NCI-H2107 treated with DMSO at 0.1 percent for 48 hours (cell line): Measurements from ENCODE around the gene COMT.

Experiments
- DNase-seq: peaks from one replicate; lab custom pipeline; 2025; ENCODE audit not compliant: unreplicated experiment; lab: John Stamatoyannopoulos, UW

The COMT gene

DNA sequence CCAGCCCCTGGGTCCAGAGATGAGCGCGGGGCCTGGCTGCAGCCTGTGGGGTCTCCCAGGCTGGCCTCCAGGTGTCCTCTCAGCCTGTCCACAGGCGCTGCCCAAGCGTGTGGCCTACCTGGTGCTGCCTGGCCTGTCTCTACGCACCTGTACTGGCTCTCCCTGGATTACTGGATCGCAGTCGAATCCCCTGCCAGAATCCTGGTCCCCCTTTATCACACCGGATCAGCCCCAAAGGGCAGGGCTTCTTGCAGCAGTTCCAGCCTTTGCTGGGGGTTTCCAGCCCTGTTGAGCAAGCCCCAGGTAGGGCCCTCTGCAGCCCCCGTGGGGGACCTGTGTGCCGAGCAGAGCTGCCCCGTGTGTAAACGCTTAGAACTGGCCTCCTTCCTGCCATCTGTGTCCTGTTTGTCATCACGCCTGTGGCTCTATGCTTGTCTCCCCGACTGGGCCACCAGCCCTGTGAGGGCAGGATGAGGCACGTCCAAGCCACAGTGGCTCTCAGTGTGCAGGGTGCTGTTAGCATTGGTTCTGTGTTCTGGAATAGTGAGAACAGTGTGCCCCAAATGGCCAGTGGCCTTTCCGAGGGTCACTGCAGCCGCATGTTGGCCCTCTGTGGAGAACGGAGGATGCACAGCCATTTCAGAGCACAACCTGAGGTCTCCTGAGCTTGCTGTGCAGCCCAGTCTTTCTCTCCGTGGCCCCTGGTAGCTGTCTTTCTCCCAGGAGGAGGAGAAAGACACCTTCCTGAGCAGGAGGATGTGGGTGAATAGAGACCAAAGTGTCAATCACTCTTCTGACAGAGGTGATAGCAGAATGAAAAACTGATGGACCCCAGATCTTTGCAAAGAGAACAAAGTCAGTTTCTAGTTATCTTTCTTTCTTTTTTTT is 13.9 kb downstream of the COMT start:
- no peak for DNase-seq

DNA sequence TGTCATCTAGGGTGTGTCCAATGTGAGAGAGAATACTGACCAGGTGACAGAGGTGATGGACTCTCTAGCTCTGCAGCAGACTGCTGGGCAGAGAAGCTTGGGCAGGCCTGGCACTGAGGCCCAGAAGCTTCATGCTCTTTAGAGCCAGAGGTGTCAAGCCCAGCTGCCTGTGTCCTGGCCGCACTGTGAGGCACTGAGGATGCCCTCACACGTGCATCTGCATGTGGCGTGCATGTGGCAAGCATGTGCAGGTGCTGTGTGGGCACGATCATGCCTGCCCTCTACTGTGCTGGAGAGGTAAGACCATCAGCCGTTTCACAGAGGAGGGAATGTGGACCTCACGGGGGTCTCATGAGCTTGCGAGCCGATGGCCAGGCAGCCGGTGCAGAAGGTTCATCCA is 15.9 kb downstream of the COMT start:
- no peak for DNase-seq

DNA sequence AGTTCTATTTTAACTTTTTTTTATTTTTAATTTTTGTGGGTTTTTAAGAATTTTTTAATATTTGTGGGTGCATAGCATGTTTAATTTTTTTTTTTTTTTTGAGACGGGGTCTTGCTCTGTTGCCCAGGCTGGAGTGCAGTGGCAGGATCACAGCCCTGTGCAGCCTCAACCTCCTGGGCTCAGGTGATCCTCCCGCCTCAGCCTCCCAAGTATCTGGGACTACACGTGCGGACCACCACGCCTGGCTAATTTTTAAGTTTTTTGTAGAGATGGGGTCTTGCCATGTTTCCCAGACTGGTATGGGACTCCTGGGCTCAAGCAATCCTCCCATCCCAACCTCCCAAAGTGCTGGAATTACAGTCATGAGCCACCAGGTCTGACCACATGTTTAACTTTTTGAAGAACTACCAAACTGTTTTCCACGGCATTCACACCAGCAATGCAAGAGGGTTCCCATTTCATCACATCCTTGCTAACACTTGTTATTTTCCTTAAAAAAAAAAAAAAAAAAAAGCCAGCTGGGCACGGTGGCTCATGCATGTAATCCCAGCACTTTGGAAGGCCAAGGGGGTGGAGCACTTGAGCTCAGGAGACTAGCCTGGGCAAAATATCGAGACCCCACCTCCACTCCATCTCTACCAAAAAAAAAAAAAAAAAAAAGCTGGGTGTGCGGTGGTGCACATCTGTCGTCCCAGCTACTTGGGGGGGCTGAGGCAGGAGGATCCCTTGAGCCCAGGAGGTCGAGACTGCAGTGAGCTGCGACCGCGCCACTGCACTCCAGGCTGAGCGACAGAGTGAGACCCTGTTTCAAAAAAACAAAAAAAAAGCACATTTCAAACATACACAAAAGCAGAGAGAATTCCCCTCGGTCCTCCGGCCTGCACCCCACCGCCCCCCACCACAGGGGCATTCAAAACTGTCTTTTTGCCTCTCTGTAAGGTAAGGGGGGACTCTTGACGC is 16.8 kb downstream of the COMT start:
- DNase-seq: no peak

DNA sequence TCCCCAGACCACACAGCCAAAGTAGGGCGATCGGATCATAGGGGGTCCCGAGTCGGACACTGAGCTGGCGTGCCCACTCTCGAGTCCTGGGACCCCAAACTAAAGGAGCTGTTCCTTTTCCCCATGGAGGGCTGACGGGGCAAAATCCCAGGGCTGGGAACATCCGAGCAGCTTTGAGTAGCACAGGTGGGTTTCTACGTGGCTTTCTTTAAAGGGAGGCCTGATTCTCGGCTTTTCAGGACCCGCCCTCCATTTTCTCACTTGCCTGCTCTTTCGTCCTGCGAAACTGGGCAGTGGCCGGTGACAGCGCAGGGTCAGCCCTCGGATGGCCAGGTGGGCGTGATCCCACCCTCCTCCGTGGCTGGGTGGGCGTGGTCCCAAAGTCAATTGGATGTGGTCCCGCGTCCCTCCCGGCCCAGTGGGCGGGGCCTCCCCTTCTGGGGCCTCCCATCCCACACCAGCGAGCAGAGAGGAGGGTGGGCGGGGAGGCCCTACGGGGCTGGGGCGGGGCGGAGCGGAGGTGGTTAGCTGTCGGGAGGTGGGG is 17.5 kb downstream of the COMT start:
- no peak for DNase-seq

DNA sequence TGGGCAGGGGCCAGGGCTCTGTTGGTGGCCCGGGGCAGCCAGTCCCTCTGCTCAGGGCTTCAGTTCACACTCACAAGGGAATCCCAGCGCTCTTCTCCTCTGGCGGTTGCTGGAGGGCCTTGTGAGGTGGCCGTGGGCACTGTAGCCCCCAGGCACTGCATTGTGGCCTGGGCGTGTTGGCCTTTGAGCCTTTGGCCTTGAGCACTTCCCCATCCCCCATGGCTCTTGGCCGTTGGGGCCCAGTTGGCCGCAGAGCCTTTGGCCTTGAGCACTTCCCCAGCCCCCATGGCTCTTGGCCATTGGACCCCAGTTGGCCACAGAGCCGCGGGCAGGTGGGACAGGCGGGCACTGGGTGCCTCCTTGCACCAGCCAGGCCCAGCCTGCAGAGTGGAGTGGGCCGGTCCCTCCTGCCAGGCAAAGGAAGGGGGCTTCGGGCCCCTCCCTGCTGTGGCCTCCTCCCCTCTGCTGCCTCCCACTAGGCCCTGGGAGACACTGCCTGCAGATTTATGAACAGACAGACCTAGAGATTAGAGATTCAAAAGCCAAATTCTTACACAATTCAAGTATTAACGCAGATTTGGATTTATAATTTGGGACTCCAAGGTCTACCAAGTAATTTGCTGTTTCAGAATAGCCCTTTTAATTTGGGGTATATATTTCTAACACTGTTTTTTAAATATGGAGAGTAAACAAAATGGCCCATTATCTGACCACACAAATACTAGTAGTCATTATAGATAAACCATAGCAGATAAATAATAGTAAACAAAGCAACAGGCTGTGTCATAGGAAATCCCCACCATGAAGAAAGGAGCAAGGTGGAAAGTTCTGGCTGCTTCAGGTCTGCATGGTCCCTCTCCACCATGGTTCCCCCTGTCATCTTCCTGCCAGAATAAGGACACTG is 18.3 kb downstream of the COMT start:
- DNase-seq: no peak

DNA sequence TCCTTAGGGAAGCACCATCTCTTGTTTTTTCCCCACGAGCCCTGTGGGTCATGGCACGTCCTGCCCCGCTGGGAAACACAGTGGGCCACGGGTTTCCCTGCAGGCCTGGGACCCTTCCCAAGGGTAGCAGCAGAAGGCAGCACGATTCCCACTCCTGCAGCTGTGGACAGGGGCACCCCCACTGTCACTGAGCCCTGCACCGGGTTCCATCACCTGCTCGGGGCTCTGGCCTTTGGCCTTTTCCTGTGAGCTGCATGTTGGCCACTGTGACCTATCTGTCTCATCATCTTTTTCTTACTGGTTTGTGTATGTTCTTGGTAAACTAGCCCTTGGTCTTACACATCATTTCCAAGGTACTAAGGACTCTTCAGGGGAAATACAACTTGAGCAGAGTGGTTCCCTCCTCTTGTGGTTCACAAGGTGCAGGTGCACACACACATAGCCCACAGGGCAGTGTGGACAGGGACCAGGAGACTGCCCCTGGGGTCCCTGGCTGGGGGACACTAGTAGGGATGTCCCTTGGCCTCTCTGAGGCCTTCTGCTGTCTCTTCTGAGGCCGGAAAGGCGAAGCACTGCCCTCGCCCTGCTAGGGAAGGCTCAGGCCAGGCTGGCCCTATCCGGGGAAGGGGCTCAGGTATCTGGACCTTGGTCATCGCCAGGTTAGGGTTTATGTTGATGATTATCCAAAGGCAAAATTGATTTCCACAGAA is 19.1 kb downstream of the COMT start:
- no peak for DNase-seq

DNA sequence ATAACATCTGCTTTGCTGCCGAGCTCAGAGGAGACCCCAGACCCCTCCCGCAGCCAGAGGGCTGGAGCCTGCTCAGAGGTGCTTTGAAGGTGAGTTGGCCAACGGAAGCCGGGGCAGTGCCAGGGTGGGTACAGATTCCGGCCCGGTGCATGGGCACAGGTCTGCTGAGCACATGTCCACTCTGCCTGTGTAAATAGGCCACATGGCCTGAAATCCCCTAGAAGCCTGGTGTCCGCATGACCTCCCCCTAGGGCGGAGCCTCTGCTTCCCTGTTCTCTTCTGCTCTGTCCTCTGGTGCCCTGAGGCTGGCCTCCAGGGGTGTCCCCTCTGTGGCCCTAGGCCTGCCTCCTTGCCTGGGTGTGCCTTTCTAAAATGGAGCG is 19.6 kb downstream of the COMT start:
- no peak for DNase-seq

DNA sequence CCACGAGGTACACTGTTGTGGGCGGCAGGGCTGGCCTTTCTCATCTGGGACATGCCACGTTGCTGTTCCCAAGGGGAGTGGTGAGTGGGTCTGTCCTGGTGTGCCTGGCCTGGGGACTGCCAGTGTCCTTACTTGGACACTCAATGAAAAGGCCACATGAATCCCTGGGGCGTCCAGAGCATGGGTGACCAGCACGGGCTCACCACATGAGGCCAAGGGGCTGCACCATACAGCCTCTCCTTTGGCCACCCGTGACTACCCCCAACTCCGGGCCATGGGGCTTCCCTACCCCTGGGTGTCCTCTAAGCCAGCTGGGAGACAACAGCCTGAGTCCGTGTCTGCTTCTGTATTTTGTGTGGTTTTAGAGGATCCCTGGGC is 20.3 kb downstream of the COMT start:
- no peak for DNase-seq

DNA sequence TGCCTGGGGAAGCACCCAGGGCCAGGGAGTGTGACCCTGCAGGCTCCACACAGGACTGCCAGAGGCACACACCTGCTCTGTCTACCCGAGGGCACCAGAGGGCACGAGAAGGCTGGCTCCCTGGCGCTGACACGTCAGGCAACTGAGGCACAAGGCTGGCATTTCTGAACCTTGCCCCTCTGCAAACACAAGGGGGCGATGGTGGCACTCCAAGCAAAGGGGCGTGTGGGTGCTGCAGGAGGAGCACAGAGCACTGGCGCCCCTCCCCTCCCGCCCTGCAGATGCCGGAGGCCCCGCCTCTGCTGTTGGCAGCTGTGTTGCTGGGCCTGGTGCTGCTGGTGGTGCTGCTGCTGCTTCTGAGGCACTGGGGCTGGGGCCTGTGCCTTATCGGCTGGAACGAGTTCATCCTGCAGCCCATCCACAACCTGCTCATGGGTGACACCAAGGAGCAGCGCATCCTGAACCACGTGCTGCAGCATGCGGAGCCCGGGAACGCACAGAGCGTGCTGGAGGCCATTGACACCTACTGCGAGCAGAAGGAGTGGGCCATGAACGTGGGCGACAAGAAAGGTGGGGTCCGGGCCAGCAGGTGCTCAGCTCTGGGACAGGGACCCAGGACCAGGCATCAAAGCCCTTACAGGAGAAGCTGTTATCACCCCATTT is 20.8 kb downstream of the COMT start:
- no peak for DNase-seq

DNA sequence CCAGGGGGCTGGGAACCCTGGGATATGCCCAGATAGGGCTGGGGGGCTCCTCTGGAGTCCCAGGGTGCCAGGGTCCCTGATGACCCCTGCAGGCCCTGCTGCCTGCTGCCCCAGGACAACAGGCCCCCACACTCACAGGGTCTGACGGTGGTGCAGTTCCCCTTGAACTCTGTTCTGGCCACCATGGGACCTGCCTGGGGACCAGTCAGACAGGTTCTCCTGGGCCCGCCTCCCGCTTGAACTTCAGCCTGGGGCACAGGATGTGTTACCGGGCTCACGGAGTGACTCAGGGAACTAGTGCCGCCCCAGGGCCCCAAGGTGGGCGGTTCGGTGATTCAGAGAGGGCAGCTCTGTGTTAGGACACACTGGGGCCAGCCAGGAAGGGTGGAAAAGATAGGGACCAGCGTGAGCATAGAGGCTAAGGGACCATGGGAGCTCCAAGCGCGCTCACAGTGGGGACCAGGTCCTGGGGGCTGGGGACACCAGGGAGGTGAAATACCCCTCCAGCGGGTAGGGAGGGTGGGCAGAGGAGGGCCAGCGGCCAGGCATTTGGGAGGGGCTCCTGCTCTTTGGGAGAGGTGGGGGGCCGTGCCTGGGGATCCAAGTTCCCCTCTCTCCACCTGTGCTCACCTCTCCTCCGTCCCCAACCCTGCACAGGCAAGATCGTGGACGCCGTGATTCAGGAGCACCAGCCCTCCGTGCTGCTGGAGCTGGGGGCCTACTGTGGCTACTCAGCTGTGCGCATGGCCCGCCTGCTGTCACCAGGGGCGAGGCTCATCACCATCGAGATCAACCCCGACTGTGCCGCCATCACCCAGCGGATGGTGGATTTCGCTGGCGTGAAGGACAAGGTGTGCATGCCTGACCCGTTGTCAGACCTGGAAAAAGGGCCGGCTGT is 21.6 kb downstream of the COMT start:
- DNase-seq: no peak

DNA sequence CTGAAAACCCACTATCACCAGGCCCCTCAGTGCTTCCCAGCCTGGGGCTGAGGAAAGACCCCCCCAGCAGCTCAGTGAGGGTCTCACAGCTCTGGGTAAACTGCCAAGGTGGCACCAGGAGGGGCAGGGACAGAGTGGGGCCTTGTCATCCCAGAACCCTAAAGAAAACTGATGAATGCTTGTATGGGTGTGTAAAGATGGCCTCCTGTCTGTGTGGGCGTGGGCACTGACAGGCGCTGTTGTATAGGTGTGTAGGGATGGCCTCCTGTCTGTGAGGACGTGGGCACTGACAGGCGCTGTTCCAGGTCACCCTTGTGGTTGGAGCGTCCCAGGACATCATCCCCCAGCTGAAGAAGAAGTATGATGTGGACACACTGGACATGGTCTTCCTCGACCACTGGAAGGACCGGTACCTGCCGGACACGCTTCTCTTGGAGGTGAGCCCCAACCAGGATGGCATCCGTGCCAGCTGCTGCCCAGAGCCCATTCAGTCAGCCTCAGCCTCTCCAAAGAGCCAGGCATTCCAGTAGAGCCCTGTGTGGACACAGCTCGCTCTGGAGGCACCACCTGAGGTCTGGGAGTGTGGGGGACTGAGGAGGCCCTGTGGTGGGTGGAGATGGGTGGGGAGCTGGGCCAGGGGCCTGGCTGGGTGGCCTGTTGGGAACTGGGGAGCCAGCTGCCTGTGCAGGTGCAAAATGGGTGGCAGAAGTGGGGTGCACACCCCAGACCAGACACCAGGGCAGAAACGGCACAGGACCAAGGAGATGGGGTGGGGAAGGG is 22.5 kb downstream of the COMT start:
- no peak for DNase-seq

DNA sequence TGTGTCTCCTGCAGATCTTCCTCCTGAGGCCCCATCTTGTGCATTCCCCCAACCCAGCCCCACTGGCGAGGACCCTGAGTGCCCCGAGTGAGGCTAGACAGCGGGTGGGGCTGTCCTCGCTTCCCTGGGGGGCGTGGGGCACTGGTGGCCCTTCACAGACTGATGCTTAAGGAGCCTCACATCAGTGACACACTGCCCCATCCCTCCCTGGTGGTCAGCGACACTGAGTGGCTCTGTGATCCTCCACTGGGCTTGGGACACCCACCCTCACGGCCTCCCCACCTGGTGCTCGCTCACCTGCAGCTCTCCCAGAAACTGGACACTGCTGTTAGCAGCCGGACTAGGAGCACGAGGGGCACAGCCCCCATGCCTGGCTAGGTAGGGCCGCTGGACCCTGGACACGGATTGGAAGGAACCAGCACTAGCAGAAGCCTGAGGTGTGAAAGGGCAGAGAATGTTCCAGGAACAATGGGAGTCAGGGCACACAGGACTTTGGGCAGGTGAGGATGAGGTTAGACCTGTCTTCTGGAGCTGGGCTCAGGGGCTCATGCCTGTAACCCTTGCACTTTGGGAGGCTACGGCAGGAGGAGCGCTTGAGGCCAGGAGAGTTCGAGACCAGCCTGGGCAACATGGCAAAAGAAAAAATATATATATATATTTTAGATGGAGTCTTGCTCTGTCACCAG is 23.3 kb downstream of the COMT start:
- no peak for DNase-seq

DNA sequence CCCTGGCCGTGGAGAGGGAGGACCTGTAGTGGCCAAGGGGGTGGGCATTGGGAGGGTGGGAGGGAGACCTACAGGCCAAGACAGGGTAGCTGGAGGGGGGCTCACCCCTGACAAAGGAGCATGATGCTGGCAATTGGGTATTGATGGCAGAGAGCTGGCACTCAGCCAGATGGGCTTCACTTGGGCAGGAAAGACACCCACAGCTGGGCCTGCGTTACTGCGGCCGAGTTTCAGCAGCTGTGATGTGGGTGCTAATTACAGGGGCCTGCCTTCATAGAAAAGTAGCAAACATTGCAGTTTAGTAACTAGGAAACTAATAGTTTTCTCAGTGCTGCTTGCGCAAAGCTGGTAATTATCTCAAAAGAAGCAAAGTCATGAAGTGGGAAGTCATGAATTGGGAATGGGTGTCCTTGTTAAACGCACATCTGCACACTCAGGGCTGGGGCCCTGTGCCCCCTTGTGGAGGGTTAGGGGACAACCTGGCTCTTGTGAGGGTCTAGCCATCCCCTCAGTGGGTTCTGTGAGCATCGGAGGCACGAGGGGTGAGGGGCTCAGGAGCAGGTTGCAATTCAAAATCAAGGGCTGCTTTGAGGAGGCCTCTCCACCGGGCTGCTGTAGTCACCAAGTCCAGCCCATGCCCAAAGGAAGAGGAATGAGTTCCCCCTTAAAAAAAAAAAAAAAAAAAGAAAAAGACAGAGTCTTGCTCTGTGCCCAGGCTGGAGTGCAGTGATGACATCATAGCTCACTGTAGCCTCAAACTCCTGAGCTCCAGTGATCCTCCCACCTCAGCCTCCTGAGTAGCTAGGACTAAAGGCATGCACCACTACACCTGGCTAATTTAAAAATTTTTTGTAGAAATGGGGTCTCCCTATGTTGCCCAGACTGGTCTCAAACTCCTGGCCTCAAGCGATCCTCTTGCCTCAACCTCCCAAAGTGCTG is 24.5 kb downstream of the COMT start:
- no peak for DNase-seq

DNA sequence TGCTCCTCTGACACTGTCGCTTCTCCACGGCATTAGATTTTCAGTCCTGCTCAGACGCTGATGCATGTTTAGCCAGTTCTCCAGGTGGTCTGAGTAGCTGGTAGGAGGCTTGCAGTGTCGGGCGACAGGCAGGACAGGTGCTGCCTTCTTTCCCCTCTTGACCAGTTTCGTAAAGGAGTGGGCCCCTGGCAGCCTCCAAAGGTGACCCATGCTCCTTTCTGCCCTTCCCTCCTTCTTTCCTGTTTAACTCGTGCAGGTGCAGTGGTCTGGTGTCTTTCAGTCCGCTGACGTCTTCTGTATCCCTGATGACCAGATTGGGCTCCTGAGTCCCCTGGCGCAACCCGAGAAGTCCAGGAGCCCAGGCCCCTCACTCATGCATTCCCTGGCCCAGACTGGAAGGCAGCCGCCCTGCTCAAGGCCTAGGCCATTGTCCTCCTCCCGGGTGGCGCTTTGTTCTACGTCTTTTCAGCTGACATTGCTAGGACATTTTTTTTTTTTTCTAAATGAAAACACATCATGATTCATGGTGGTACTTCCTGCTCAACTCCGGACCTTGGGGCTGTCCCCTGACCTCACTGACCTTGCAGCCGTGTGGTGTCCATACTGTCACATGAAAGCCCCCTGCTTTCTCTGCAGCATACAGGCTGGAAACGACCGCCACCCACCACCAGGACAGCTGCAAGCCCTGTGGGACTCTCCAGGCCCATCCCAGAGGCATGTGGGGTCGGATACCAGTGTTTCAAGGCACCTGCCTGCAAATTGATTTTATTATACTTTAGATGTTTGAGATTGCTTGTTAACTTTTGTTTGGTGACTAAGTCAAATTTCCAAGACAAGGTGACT is 25.6 kb downstream of the COMT start:
- DNase-seq: no peak

DNA sequence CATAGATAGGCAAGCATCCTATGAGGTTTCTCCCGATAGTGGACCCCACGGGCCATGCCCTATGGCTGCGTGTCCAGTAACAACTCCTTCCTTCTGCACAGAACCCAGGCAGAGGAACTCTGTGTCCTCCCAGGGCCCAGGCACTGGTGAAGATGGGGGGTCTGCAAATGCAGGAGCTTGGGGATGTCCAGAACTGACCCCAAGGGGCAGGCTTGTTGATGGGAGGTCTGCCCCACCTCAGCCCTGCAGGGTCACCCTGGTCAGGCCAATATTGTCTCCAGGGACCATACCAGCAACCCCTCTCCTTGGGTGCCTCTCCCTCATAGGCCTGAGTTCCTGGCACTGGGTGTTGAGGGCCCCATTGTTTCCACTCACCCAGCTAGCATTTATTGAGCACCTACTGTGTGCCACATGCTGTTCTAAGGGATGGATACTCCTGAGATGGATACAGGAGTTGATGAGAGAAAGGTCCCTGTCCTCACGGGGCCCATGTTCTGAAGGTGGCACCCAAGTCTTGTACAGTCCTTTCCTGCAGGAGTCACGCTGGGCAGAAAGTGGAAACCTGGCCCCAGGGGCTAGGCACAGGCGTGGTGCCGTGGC is 26.4 kb downstream of the COMT start:
- no peak for DNase-seq
